SK-MEL-5 (cell line): ENCODE data around the gene PRR13. TPM values are rescaled to one million over a fixed set of nuclear protein-coding genes. Genes with fewer than 3 reads are reported as not detected.
"Not testable (repeated sequence)": the region's sequence is repeated elsewhere in the genome, so short reads cannot be mapped to it uniquely, and the experiment has no call there.

ENCODE experiments used
- DNase-seq: peaks from one replicate; pipeline ENCODE4 v3.0.0-alpha.2; 2016; ENCODE audit warnings: low read depth, low spot score
- in situ Hi-C: cut with HindIII; loops from 2 replicates; pipeline ENCODE4 v1.10.0; 2016; ENCODE audit warnings: low sequenced_read_pairs, high pct_unique_total_duplicates, low pct_unique_long_range_greater_than_20kb
- total RNA-seq: library from RNA; depleted of rRNA; stranded (reverse); fragments of >200 nt; shearing (Covaris generic); gene quantifications from 2 replicates; pipeline ENCODE4 v1.2.3, GENCODE V29; 2014

Gene PRR13
- total RNA-seq, 1 experiment from 2014 or later, result 106 TPM

DNA sequence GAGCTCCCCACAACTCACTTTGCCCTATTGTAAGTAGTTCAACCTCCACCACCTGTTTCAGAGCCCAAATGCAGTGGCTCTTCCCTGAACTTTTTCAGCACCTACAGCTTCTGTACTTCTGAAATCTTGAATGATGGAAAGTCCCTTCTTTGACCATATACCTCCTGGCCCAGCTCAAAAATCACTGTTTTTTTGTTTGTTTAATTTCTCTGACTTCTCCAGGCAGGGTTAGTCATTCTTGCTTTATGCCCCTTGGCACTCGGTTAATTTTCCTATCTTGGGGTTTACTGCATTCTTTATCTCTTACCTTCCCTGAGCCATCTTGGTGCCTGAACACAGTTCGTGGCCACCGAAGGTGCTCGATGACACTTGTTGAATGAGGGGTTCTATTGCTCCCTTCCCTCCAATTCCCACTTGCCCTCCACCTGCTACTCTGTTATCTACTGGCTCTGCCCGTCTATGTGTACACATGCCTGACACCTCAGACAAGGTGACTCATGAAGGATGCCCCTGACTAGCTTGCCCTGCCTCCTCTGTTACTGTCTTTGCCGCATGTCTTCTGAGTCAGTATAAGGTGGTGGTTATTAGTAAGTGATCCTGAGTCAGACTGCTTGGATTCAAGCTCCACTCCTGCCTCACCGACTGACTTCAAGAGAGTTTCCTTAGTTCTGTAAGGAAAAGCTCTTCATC is 13.5 kb upstream of the PRR13 start:
- in situ Hi-C loops, result no loop called here
- no peak for DNase-seq

GRCh38 chr12:53428741-53429140 is 12.8 kb upstream of the PRR13 start:
- in situ Hi-C loops, result no loop called here
- DNase-seq, result no peak

- no peak for DNase-seq
- in situ Hi-C loops, result no loop called here
Measured at GRCh38 chr12:53430116-53430515, 11.4 kb upstream of the PRR13 start.

GRCh38 chr12:53431187-53431586 is 10.3 kb upstream of the PRR13 start:
- no peak for DNase-seq
- in situ Hi-C loops, result no loop called here

DNA sequence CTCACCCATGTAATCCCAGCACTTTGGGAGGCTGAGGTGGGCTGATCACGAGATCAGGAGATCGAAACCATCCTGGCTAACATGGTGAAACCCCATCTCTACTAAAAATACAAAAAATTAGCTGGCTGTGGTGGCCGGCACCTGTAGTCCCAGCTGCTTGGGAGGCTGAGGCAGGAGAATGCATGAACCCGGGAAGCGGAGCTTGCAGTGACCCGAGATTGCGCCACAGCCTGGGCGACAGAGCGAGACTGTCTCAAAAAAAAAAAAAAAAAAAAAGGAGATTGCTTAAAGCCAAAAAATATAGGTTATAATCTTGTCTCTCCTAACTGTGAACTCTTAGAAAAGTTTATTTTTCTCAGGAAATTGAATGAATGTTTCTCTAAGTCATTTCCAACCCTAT is 6.2 kb upstream of the PRR13 start:
- DNase-seq, in situ Hi-C loops: not testable (repeated sequence)

DNA sequence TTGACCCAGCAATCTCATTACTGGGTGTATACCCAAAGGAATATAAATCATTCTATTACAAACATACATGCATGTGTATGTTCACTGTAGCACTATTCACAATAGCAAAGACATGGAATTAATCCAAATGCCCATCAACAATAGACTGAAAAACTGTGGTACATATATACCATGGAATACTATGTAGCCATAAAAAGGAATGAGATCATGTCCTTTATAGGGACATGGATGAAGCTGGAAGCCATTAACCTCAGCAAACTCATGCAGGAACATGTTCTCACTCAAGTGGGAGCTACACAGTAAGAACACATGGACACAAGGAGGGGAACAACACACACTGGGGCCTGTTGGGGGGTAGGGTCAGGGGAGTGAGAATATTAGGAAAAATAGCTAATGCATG is 2.0 kb upstream of the PRR13 start:
- DNase-seq, in situ Hi-C loops: not testable (repeated sequence)

DNA sequence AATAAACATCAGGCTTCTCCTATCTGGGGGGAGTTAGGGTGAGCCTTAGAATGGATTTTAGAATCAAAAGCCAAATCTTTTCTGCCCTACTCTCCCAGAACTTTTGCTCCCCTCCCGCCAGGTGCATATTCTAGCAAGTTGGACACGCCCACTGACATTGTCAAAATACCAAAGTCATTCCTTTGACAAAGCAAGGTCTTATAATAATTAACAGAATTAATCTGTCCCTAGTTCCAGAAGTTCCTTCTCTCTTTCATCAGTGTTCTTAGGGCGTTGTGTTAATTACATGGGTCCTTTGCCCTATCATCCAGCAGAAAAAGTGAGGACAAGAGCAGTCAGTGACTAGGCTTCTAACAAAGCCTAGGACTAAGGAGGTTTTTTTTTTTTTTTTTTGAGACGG is 2.4 kb downstream of the PRR13 start:
- in situ Hi-C loops, result no loop called here

GRCh38 chr12:53444593-53445325 is 3.2 kb downstream of the PRR13 start:
- in situ Hi-C loops, DNase-seq: not testable (repeated sequence)

More for the DNA sequence above, 2.4 kb downstream of the PRR13 start:
- DNase-seq, result no peak

DNA sequence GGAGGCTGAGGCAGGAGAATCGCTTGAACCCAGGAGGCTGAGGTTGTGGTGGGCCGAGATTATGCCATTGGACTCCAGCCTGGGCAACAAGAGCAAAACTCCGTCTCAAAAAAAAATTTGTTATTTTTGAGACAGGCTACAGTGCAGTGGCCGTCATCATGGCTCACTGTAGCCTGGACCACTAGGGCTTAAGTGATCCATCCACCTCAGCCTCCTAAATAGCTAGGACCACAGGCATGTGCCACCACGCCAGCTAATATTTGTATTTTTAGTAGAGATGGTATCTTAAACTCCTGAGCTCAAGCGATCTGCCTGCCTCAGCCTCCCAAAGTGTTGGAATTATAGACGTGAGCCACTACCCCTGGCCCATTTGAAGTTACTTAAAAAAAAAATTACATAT is 9.4 kb downstream of the PRR13 start:
- no peak for DNase-seq
- in situ Hi-C loops, result no loop called here

DNA sequence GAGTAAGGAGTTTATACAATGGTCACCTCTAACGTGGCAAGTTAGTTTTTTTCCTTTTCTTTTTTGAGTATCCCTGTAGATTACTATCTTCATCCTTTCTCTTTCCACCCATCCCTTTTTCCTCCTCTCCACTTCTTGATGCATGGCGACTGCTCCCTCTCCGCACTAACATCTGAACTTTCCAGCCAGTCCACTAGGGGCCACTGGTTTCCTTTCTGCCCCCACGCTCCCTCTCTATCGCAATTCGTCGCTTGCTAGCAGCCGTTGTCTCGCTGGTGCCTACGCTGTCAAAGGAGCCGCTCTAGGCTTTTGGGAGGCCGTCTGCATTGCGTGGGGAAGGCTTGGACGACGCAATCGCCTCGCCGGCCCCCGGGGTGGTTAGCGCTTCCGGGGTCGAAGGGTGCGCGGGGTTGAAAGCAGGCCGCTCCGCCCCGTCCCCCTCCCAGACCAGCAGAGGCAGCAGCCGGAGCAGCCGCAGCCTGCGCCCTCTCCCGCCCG is 10.2 kb downstream of the PRR13 start, which contains the start of gene PCBP2:
Gene PCBP2 (plus strand): TSS at position 442 of the 498 bp plus-strand sequence. CDS start 2,699 bp downstream, outside the sequence.
- in situ Hi-C loops, result no loop called here
- peak; percentile 100 for DNase-seq

- in situ Hi-C loops, result no loop called here
Measured at GRCh38 chr12:53452159-53453077, 10.9 kb downstream of the PRR13 start.

DNA sequence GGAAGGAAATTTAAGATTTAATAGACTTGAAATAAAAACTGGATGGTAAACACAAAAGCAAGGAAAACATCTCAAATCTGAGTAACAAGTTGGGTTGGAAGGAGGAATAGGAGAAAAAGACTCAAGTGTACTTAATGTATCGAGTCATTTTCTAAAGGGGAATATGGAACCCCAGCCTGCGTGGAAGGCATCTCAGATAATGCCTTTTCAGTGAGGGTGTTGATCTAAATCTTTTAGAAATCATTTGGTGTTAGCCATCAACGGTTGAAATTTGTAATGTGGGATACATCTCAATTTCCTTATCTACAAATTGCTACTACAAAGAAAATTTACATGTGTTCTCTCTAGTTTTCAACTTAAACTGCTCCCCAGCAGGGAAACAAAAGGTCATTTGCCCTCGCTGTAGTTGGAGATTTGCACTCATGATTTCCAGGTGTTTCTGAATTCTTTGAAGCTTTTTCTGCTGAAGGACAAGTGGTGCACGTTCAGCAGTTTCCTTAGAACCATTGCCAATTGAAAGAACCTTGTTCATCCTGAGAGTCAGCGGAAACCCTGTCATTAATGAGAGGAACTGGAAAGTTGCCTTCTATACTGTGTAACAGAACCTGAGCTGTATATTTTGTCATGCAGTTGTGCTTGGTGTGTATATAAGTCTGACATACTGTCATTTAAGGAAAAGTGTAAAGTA is 12.6 kb downstream of the PRR13 start:
- in situ Hi-C loops, result no loop called here
- DNase-seq, result no peak

More at GRCh38 chr12:53452159-53453077, 10.9 kb downstream of the PRR13 start:
- peak; percentile 88 for DNase-seq

DNA sequence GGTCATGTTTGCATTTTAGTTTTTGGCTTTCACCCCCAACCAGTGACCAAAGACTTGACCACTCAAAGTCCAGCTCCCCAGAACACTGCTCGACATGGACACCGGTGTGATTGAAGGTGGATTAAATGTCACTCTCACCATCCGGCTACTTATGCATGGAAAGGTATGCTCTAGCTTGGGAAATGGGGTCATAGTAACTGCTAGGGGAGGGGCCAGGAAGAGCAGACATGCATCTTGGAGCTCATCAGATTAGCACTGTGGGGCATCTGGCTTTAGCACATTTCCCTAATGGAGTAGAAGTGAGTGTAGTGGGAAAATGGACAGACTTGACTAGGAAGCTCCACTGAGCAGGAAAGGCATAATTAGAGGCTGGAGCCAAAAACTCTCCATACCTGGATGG is 13.2 kb downstream of the PRR13 start:
- in situ Hi-C loops, result no loop called here
- DNase-seq, result no peak

- in situ Hi-C loops, result no loop called here
- DNase-seq, result no peak
Measured at GRCh38 chr12:53456654-53457366, 15.3 kb downstream of the PRR13 start.

DNA sequence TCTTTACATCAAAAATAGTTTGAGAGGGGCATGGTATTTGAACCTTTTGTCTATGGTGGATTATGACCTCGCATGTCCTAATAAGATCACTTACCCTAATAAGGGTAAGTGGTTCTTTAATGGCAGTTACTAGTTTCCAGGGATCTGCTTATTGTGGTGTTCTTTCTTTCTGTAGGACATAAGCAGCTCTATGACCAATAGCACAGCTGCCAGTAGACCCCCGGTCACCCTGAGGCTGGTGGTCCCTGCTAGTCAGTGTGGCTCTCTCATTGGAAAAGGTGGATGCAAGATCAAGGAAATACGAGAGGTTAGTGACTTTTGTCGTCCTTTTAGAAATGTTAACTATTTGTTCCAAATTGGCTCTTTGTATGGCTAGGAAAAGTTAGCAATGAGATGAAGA is 17.6 kb downstream of the PRR13 start:
- in situ Hi-C loops, result no loop called here
- DNase-seq, result no peak

DNA sequence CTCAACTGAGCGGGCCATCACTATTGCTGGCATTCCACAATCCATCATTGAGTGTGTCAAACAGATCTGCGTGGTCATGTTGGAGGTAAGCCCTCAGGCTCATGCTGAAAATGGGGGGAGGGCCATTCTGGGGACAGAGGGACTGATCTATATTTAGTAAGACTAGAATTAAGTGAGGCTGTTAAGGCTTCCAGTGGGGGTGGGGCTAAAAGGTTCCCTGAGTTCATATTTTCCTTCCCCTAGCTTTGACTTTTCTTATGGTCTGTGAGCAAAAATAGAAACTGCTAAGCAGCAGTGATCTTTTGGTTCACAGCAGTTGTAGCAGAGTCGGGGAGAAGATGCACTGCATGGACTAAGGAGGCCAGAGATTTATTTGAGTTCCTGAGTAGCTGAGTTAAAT is 19.5 kb downstream of the PRR13 start:
- in situ Hi-C loops, result no loop called here
- DNase-seq, result no peak

GRCh38 chr12:53461591-53461990 is 20.1 kb downstream of the PRR13 start:
- no peak for DNase-seq
- in situ Hi-C loops, result no loop called here
